ENCODE results near the gene NISCH.

Gene NISCH

DNA sequence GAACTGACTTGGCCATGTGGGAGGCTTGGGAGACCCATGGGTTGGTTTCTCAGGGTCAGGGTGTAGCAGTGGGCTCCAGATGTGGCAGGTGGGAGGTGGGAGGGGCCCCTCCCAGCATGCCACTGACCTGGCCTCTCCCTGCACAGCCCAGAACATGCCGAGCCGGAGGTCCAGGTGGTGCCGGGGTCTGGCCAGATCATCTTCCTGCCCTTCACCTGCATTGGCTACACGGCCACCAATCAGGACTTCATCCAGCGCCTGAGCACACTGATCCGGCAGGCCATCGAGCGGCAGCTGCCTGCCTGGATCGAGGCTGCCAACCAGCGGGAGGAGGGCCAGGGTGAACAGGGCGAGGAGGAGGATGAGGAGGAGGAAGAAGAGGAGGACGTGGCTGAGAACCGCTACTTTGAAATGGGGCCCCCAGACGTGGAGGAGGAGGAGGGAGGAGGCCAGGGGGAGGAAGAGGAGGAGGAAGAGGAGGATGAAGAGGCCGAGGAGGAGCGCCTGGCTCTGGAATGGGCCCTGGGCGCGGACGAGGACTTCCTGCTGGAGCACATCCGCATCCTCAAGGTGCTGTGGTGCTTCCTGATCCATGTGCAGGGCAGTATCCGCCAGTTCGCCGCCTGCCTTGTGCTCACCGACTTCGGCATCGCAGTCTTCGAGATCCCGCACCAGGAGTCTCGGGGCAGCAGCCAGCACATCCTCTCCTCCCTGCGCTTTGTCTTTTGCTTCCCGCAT is 31.8 kb downstream of the NISCH start:
- CTCF ChIA-PET = no interaction called here
- DNase-seq (ENCODE audit: extremely low spot score) = no peak
- POLR2A ChIA-PET = no interaction called here
- TF ChIP-seq FOXM1 (IDR thresholded peaks at IDR 0.05; ENCODE audit: borderline replicate concordance) (no peak), FOXA1 (IDR thresholded peaks at IDR 0.05) (no peak), BHLHE40 (IDR thresholded peaks at IDR 0.05; ENCODE audit: borderline replicate concordance) (no peak), FOXK2 (IDR thresholded peaks at IDR 0.05) (no peak), SP1 (IDR thresholded peaks at IDR 0.05) (no peak)

DNA sequence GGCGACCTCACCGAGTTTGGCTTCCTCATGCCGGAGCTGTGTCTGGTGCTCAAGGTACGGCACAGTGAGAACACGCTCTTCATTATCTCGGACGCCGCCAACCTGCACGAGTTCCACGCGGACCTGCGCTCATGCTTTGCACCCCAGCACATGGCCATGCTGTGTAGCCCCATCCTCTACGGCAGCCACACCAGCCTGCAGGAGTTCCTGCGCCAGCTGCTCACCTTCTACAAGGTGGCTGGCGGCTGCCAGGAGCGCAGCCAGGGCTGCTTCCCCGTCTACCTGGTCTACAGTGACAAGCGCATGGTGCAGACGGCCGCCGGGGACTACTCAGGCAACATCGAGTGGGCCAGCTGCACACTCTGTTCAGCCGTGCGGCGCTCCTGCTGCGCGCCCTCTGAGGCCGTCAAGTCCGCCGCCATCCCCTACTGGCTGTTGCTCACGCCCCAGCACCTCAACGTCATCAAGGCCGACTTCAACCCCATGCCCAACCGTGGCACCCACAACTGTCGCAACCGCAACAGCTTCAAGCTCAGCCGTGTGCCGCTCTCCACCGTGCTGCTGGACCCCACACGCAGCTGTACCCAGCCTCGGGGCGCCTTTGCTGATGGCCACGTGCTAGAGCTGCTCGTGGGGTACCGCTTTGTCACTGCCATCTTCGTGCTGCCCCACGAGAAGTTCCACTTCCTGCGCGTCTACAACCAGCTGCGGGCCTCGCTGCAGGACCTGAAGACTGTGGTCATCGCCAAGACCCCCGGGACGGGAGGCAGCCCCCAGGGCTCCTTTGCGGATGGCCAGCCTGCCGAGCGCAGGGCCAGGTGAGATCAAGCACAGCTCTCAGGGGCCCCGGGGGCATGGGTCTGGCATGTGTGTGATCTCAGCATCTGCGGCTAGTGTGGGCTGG is 32.6 kb downstream of the NISCH start:
- CTCF ChIA-PET = no interaction called here
- TF ChIP-seq FOXM1 (IDR thresholded peaks at IDR 0.05; ENCODE audit: borderline replicate concordance) (no peak), SUZ12 (IDR thresholded peaks at IDR 0.05) (no peak), FOXK2 (IDR thresholded peaks at IDR 0.05) (no peak), FOXA1 (IDR thresholded peaks at IDR 0.05) (no peak), ARNT (IDR thresholded peaks at IDR 0.05) (no peak), CTBP1 (IDR thresholded peaks at IDR 0.05; ENCODE audit: borderline replicate concordance) (no peak), SP1 (IDR thresholded peaks at IDR 0.05) (no peak), HDGF (IDR thresholded peaks at IDR 0.05; ENCODE audit: borderline replicate concordance) (no peak), TARDBP (IDR thresholded peaks at IDR 0.05) (no peak), LEF1 (IDR thresholded peaks at IDR 0.05; ENCODE audit: borderline replicate concordance) (no peak), L3MBTL2 (conservative IDR thresholded peaks at IDR 0.05) (no peak), NFRKB (IDR thresholded peaks at IDR 0.05) (no peak)
- TF ChIP-seq, protein P1, sequence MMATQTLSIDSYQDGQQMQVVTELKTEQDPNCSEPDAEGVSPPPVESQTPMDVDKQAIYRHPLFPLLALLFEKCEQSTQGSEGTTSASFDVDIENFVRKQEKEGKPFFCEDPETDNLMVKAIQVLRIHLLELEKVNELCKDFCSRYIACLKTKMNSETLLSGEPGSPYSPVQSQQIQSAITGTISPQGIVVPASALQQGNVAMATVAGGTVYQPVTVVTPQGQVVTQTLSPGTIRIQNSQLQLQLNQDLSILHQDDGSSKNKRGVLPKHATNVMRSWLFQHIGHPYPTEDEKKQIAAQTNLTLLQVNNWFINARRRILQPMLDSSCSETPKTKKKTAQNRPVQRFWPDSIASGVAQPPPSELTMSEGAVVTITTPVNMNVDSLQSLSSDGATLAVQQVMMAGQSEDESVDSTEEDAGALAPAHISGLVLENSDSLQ (IDR thresholded peaks at IDR 0.05) = no peak

DNA sequence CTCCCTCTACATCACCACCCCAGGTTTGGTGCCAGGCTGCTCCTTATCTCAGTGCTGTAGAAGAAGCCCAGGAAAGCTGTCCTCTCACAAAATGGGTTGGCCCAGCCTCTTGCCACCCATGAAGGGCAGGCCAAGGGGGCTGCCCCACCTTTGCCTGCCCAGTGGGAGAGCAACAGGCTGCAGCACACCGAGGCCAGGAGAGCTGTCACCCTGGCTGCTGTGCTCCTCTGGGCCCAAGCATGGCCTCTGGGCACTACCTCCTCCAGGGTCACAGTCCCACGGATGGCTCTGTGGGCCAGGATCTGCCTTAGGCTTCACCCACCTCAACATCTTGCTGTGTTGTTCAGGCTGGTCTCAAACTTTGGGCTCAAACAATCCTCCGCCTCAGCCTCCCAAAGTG is 33.3 kb downstream of the NISCH start:
- ChIA-PET POLR2A (no interaction called here), CTCF (no interaction called here)
- no peak for DNase-seq (ENCODE audit: extremely low spot score)
- TF ChIP-seq HDGF (IDR thresholded peaks at IDR 0.05; ENCODE audit: borderline replicate concordance) (no peak), BHLHE40 (IDR thresholded peaks at IDR 0.05; ENCODE audit: borderline replicate concordance) (no peak), TARDBP (IDR thresholded peaks at IDR 0.05) (no peak)

More for the DNA sequence above, 32.6 kb downstream of the NISCH start:
- no peak for DNase-seq (ENCODE audit: extremely low spot score)
- POLR2A ChIA-PET = no interaction called here

DNA sequence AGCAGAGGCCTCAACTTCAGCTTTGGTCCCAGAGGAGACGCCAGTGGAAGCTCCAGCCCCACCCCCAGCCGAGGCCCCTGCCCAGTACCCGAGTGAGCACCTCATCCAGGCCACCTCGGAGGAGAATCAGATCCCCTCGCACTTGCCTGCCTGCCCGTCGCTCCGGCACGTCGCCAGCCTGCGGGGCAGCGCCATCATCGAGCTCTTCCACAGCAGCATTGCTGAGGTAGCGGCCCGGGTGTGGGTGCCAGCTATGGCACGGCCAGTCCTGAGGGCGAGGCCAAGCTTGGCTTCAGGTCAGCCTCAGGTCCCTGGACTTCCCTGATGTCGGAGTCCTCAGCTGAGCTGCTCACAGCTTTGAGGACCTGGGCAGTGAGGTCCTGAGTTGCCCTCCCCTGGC is 34.0 kb downstream of the NISCH start:
- TF ChIP-seq L3MBTL2 (conservative IDR thresholded peaks at IDR 0.05) (no peak), ZNF384 (IDR thresholded peaks at IDR 0.05) (no peak), NFRKB (IDR thresholded peaks at IDR 0.05) (no peak)
- TF ChIP-seq, protein P1 (IDR thresholded peaks at IDR 0.05) = no peak
- POLR2A ChIA-PET = no interaction called here
- no peak for DNase-seq (ENCODE audit: extremely low spot score)
- CTCF ChIA-PET = no interaction called here

DNA sequence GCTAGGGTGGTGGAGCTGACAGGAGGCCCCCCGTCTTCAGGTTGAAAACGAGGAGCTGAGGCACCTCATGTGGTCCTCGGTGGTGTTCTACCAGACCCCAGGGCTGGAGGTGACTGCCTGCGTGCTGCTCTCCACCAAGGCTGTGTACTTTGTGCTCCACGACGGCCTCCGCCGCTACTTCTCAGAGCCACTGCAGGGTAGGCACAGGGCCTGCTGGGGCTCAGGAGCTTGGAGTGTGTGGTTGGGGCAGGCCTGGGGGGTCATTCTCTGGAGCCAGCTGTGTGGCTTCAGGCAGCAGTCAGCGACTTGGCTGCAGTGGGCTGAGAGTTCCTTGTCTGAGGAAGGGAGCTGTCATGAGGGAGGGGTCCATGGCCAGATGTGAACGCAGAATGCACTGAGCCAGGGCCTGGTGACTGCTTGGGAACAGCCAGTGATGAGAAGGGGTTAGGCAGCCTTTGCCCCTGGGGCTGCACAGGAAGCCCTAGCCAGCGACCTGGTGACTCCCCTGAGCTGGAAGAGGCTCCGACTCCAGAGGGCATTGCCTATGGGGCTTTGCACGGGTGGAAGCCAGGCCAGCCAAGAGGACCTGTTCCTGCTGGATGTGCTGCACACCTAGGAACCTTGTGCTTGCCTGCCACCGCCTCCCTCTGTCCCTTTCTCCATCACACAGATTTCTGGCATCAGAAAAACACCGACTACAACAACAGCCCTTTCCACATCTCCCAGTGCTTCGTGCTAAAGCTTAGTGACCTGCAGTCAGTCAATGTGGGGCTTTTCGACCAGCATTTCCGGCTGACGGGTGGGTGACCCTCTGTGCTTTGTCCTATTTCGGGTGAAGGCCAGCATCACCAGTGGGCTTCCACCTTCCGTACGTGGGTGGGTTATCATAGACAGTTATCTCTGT is 34.9 kb downstream of the NISCH start:
- no peak for DNase-seq (ENCODE audit: extremely low spot score)
- no peak for TF ChIP-seq LEF1 (IDR thresholded peaks at IDR 0.05; ENCODE audit: borderline replicate concordance)
- no peak for TF ChIP-seq FOXM1 (IDR thresholded peaks at IDR 0.05; ENCODE audit: borderline replicate concordance)
- TF ChIP-seq BHLHE40 (IDR thresholded peaks at IDR 0.05; ENCODE audit: borderline replicate concordance) = no peak
- TF ChIP-seq L3MBTL2 (conservative IDR thresholded peaks at IDR 0.05) = no peak
- no peak for TF ChIP-seq FOXK2 (IDR thresholded peaks at IDR 0.05)
- no peak for TF ChIP-seq TARDBP (IDR thresholded peaks at IDR 0.05)
- TF ChIP-seq SUZ12 (IDR thresholded peaks at IDR 0.05) = no peak
- TF ChIP-seq ELF4 (IDR thresholded peaks at IDR 0.05) = no peak
- no peak for TF ChIP-seq HDGF (IDR thresholded peaks at IDR 0.05; ENCODE audit: borderline replicate concordance)
- TF ChIP-seq FOXA1 (IDR thresholded peaks at IDR 0.05) = no peak
- TF ChIP-seq ZNF384 (IDR thresholded peaks at IDR 0.05) = no peak
- no peak for TF ChIP-seq SP1 (IDR thresholded peaks at IDR 0.05)
- no peak for TF ChIP-seq ARNT (IDR thresholded peaks at IDR 0.05)
- no peak for TF ChIP-seq CTBP1 (IDR thresholded peaks at IDR 0.05; ENCODE audit: borderline replicate concordance)
- TF ChIP-seq, protein P1 (IDR thresholded peaks at IDR 0.05) = no peak
- no peak for TF ChIP-seq NFRKB (IDR thresholded peaks at IDR 0.05)
- ChIA-PET CTCF (interaction anchor here (0.6 kb wide), 1 partner anchor 270 kb away, joined by 3 read pairs; no protein-coding TSS in a partner anchor), POLR2A (no interaction called here)

All from HEK293T (cell line).